MM.1S (cell line): ENCODE data around the gene GYS1.

Experiments
- DNase-seq: peaks from one replicate; pipeline ENCODE4 v3.0.0-alpha.2; 2015
- H2AFZ ChIP-seq: fragments of 300-600 bp; sonication (generic); 2 replicates; pipeline ENCODE4 v1.6.0; 2016; ENCODE audit warnings: antibody characterized with exemption, low read length
- H3F3A ChIP-seq: fragments of 300-600 bp; sonication (generic); 2 replicates; pipeline ENCODE4 v1.6.1; 2016; ENCODE audit warnings: mild to moderate bottlenecking, antibody characterized with exemption, low read length, moderate library complexity, mixed read lengths; ENCODE audit not compliant: insufficient read depth
- H3K27ac ChIP-seq: fragments of 300-600 bp; sonication (generic); 2 replicates; pipeline ENCODE4 v1.5.1; 2016; ENCODE audit warnings: mild to moderate bottlenecking, low read length
- H3K27me3 ChIP-seq: fragments of 300-600 bp; sonication (generic); replicated peaks from 2 replicates; pipeline ENCODE4 v1.6.0; 2016; ENCODE audit warnings: low read length; ENCODE audit not compliant: insufficient read depth
- H3K36me3 ChIP-seq: fragments of 300-600 bp; sonication (generic); replicated peaks from 2 replicates; pipeline ENCODE4 v1.6.1; 2016; ENCODE audit warnings: mild to moderate bottlenecking, low read length, mixed read lengths; ENCODE audit not compliant: insufficient read depth
- H3K4me1 ChIP-seq: fragments of 300-600 bp; sonication (generic); 2 replicates; pipeline ENCODE4 v1.6.1; 2016; ENCODE audit warnings: low read length, mixed read lengths
- H3K4me2 ChIP-seq: fragments of 300-600 bp; sonication (generic); 2 replicates; pipeline ENCODE4 v1.6.0; 2016; ENCODE audit warnings: low read depth, low read length
- H3K4me3 ChIP-seq: fragments of 300-600 bp; sonication (generic); 2 replicates; pipeline ENCODE4 v1.5.1; 2016; ENCODE audit warnings: low read length, mixed read lengths
- H3K79me2 ChIP-seq: fragments of 300-600 bp; sonication (generic); 2 replicates; pipeline ENCODE4 v1.6.1; 2016; ENCODE audit warnings: mixed run types, low read length, mixed read lengths
- H3K9ac ChIP-seq: fragments of 300-600 bp; sonication (generic); 2 replicates; pipeline ENCODE4 v1.6.1; 2016; ENCODE audit warnings: low read length, mixed read lengths
- H3K9me2 ChIP-seq: fragments of 300-600 bp; sonication (generic); replicated peaks from 2 replicates; pipeline ENCODE4 v1.6.1; 2016; ENCODE audit warnings: mild to moderate bottlenecking, low read length, mixed read lengths; ENCODE audit not compliant: insufficient read depth
- H3K9me3 ChIP-seq: fragments of 300-600 bp; sonication (generic); replicated peaks from 2 replicates; pipeline ENCODE4 v1.6.1; 2016; ENCODE audit warnings: mild to moderate bottlenecking, low read length, mixed read lengths; ENCODE audit not compliant: insufficient read depth
- H4K20me1 ChIP-seq: fragments of 300-600 bp; sonication (generic); 2 replicates; pipeline ENCODE4 v1.6.1; 2016; ENCODE audit warnings: mild to moderate bottlenecking, low read length, moderate library complexity, mixed read lengths; ENCODE audit not compliant: insufficient read depth
- EZH2 ChIP-seq: fragments of 300-600 bp; sonication (generic); optimal IDR thresholded peaks from 2 replicates; pipeline ENCODE3; 2017; ENCODE audit warnings: low read depth, mild to moderate bottlenecking, antibody characterized with exemption, low read length, mixed read lengths
- EZH2phosphoT487 ChIP-seq: fragments of 300-600 bp; sonication (generic); IDR thresholded peaks from 2 replicates; pipeline ENCODE4 v1.6.1; 2018; ENCODE audit warnings: antibody characterized with exemption, low read length
- TF ChIP-seq, protein P1 (sequence below): fragments of 300-600 bp; sonication (generic); IDR thresholded peaks from 2 replicates; pipeline ENCODE4 v1.5.1; 2016; ENCODE audit warnings: antibody characterized with exemption, low read length, mixed read lengths

The GYS1 gene

DNA sequence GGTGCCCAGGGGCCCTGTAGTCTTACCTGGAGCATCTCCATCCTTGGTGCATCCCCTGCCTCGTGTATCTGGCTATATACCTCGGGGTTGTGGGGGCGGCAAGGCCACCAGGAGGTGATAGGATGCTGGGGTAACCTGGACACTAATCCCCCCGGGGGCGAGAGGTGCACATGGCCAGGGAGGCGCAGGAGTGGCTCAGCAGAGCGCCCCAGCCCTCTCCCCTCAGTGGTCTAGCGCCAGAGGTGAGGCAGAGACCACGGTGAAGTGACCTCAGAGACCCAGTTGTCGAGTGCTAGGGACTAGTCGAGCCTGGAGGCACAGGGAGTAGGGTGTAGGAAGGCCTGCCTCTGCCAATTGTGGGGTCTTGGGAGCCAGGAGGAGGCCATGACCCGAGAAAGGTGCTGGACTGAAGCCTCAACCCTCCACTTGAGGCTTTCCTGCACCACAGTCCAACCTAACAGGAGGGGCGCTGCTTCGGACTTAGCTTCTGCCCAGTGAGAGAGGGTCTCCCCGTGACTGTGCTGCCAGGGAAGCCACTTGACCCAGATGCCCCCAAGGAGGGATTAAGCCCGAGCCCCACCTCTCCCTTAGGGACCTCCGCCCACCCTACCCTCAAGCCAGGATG, 24.0 kb upstream of the GYS1 start, which contains the start of gene LHB:
Gene LHB, minus strand, starts transcription at position 51 of the 625 bp plus-strand sequence. Its CDS starts 10 bp downstream, at position 41.
- Histone ChIP-seq H3K9me3 (no peaks in the 10 kb centered on the region), H3K9ac (no peak within 1 kb of the TSS), H2AFZ (0 out of 2 replicates have a peak within 1 kb of the TSS, but pooled peaks have one; percentile 11), H3K36me3 (no peaks in the 10 kb centered on the region), H3K79me2 (no peaks in the 10 kb centered on the region), H3K27ac (no peak within 1 kb of the TSS), H3K27me3 (peaks cover 30% of the 10 kb centered on the region), H3K4me2 (peak within 1 kb of the TSS; percentile 94), H4K20me1 (no peaks in the 10 kb centered on the region), H3K4me3 (peak within 1 kb of the TSS; percentile 56), H3K9me2 (no peaks in the 10 kb centered on the region), H3K4me1 (no peaks in the 10 kb centered on the region), H3F3A (no peaks in the 10 kb centered on the region)
- DNase-seq = no peak
- TF ChIP-seq EZH2phosphoT487 = no peak
- TF ChIP-seq EZH2 = no peak
- TF ChIP-seq, protein P1, sequence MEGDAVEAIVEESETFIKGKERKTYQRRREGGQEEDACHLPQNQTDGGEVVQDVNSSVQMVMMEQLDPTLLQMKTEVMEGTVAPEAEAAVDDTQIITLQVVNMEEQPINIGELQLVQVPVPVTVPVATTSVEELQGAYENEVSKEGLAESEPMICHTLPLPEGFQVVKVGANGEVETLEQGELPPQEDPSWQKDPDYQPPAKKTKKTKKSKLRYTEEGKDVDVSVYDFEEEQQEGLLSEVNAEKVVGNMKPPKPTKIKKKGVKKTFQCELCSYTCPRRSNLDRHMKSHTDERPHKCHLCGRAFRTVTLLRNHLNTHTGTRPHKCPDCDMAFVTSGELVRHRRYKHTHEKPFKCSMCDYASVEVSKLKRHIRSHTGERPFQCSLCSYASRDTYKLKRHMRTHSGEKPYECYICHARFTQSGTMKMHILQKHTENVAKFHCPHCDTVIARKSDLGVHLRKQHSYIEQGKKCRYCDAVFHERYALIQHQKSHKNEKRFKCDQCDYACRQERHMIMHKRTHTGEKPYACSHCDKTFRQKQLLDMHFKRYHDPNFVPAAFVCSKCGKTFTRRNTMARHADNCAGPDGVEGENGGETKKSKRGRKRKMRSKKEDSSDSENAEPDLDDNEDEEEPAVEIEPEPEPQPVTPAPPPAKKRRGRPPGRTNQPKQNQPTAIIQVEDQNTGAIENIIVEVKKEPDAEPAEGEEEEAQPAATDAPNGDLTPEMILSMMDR = no peak

DNA sequence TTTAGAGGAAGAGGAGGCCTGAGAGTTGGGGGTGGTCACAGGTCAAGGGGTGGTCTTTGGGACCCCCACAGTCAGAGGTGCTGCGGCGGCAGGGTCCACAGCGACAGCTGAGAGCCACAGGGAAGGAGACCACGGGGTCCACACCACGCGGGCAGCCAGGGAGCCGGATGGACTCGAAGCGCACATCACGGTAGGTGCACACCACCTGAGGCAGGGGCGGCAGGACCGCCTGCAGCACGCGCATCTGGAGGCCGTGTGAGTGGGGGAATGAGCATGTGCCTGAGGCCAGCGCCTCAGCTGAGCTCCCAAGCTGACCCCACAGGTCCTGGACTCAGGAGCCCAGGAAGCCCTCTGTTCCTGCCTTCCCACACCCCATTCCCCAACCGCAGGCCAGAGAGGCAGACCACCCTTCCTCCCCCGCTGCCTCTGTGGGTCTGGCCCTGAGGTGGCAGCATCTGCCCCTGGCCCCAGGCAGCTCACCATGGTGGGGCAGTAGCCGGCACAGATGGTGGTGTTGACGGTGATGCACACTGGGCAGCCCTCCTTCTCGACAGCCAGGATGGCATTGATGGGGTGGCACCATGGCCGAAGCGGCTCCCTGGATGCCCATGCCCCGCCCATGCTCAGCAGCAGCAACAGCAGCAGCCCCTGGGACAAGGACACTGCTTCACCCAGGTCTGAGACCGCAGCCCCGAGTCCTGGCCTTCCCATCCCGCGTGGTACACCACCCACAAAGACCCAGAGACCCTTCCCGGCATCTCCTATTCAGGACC, 23.1 kb upstream of the GYS1 start:
- no peak for DNase-seq
- Histone ChIP-seq H3K79me2 (no peaks in the 10 kb centered on the region), H3K36me3 (no peaks in the 10 kb centered on the region), H3K9ac (no peak overlapping the region), H3K4me1 (no peaks in the 10 kb centered on the region), H3F3A (no peaks in the 10 kb centered on the region), H2AFZ (no peak overlapping the region), H3K27me3 (peaks cover 26% of the 10 kb centered on the region), H3K4me2 (no peak overlapping the region), H3K9me2 (no peaks in the 10 kb centered on the region), H4K20me1 (no peaks in the 10 kb centered on the region), H3K9me3 (no peaks in the 10 kb centered on the region), H3K4me3 (no peak overlapping the region), H3K27ac (no peak overlapping the region)
- TF ChIP-seq, protein P1 = no peak

DNA sequence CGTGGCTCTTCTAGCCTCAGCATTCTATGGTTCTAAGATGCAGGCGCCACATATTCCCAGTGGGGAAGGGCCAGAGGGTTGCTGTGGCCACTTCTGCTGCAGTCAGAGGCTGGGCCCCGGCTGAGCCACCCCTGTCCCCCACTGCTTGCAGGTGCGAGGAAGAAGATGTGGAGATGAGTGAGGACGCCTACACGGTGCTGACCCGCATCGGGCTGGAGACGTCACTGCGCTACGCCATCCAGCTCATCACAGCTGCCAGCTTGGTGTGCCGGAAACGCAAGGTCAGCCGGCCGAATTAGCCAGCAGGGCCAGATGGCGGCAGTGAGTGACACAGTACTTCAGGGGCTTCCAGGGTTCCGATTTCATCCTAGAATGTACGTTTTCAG, 21.8 kb upstream of the GYS1 start:
- H3K4me2 ChIP-seq = no peak overlapping the region

More for the DNA sequence above, 21.8 kb upstream of the GYS1 start:
- H2AFZ ChIP-seq = no peak overlapping the region
- no peaks in the 10 kb centered on the region for H3K36me3 ChIP-seq
- no peak for TF ChIP-seq EZH2
- TF ChIP-seq EZH2phosphoT487 = no peak
- TF ChIP-seq, protein P1 = no peak
- no peaks in the 10 kb centered on the region for H4K20me1 ChIP-seq
- H3F3A ChIP-seq = no peaks in the 10 kb centered on the region
- no peak overlapping the region for H3K27ac ChIP-seq
- H3K9ac ChIP-seq = no peak overlapping the region
- no peaks in the 10 kb centered on the region for H3K9me3 ChIP-seq
- no peaks in the 10 kb centered on the region for H3K79me2 ChIP-seq
- H3K27me3 ChIP-seq = peaks cover 16% of the 10 kb centered on the region
- no peaks in the 10 kb centered on the region for H3K4me1 ChIP-seq
- no peak overlapping the region for H3K4me3 ChIP-seq
- no peak for DNase-seq
- no peaks in the 10 kb centered on the region for H3K9me2 ChIP-seq
